ENCODE data around the gene ASGR1.

DNA sequence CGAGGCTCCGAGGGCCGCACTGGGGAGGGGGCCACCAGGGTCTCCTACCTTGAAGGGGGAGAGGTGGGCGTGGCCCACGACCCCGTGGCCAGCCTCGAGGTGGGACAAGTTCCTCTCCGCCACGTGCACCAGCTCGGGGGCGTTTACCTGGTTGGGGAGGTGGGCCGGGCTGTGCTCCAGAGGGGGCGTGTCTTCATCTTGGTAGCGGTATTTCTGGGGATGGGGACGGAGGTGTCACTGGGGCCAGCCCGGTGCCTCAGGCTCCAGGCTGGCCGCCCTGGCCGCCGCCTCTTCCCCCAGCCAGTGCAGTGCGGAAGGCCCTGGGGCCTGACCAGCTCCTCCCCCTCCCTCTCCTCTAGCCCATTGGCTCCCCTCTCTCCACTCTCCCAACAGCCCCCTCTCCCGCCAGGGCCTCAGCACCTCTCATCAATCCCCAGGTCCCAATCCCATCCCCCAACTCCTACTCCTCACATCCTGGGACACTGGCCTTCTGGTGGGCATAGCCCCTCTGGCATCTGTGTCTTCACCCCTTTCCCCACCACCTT lies 28.9 kb upstream of the ASGR1 start:
- TF ChIP-seq, protein P1, sequence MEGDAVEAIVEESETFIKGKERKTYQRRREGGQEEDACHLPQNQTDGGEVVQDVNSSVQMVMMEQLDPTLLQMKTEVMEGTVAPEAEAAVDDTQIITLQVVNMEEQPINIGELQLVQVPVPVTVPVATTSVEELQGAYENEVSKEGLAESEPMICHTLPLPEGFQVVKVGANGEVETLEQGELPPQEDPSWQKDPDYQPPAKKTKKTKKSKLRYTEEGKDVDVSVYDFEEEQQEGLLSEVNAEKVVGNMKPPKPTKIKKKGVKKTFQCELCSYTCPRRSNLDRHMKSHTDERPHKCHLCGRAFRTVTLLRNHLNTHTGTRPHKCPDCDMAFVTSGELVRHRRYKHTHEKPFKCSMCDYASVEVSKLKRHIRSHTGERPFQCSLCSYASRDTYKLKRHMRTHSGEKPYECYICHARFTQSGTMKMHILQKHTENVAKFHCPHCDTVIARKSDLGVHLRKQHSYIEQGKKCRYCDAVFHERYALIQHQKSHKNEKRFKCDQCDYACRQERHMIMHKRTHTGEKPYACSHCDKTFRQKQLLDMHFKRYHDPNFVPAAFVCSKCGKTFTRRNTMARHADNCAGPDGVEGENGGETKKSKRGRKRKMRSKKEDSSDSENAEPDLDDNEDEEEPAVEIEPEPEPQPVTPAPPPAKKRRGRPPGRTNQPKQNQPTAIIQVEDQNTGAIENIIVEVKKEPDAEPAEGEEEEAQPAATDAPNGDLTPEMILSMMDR (IDR thresholded peaks at IDR 0.05): no peak
- TF ChIP-seq POLR2A (IDR thresholded peaks at IDR 0.05): no peak

Measured in testis (tissue), 2 donors.